Spinal cord (tissue), 10 donors: ENCODE measurements around the gene TPPP. TPM values are rescaled to one million over a fixed set of nuclear protein-coding genes. Genes with fewer than 3 reads are reported as not detected.
A peak's percentile ranks its signal among the peaks of the same experiment; 100 is the strongest.
"Not testable (repeated sequence)": the region's sequence is repeated elsewhere in the genome, so short reads cannot be mapped to it uniquely, and the experiment has no call there.

ENCODE experiments used
- DNase-seq, 6 donors: peaks; one replicate each; pipeline versions ENCODE4 v3.0.0 to v3.0.0-alpha.2; 2013 to 2015; ENCODE audit warnings: low spot score in 6 of 6, low read depth in 4 of 6
- H3K27ac ChIP-seq: one replicate; pipeline ENCODE4 v1.5.1; 2013; ENCODE audit warnings: low read depth, low read length, control low read depth
- H3K27me3 ChIP-seq: one replicate; pipeline ENCODE4 v1.6.1; 2013; ENCODE audit warnings: low read length; ENCODE audit not compliant: control insufficient read depth, insufficient read depth
- H3K36me3 ChIP-seq: one replicate; pipeline ENCODE4 v1.6.1; 2013; ENCODE audit warnings: low read length; ENCODE audit not compliant: control insufficient read depth, insufficient read depth
- H3K4me1 ChIP-seq: one replicate; pipeline ENCODE4 v1.6.1; 2013; ENCODE audit warnings: low read length; ENCODE audit not compliant: control insufficient read depth, insufficient read depth
- H3K4me3 ChIP-seq: one replicate; pipeline ENCODE4 v1.5.1; 2013; ENCODE audit warnings: low read depth, low read length, control low read depth
- H3K9me3 ChIP-seq: one replicate; pipeline ENCODE4 v1.6.1; 2013; ENCODE audit warnings: low read length; ENCODE audit not compliant: control insufficient read depth, insufficient read depth
- WGBS: methylation state at CpG from one replicate; pipeline ENCODE4 v1.1.5; 2013; ENCODE audit warnings: missing lambda C conversion rate; ENCODE audit not compliant: insufficient coverage; 5-methylcytosine and 5-hydroxymethylcytosine counted together
- polyA plus RNA-seq, 2 donors: library from polyadenylated mRNA; unstranded; fragments of 120-200 nt; gene quantifications; one replicate each; pipeline ENCODE4 v1.2.1, GENCODE V29; 2013; ENCODE audit not compliant: insufficient read length in 2 of 2
- total RNA-seq, 2 donors: library from RNA; depleted of rRNA in 1 of 2; stranded (reverse); fragments of 120-200 nt in 1 of 2; fragments of >200 nt in 1 of 2; gene quantifications; one replicate each; pipeline versions ENCODE4 v1.2.3 to v1.2.4, GENCODE V29; 2013 to 2014
- donor health status: healthy.

TPPP gene
- total and polyA plus RNA-seq, 4 donors: 17.4 to 64.0 (median 42.8) TPM

GRCh38 chr5:696191-696590 lies 3.0 kb upstream of the TPPP start:
- 93% methylated on average over 4 of the region's 8 CpGs for WGBS
- peaks cover 10% of the 10 kb centered on the region for H3K9me3 ChIP-seq

GRCh38 chr5:695475-695874 lies 2.3 kb upstream of the TPPP start:
- H3K9me3 ChIP-seq: peaks cover 10% of the 10 kb centered on the region
- H3K27me3 ChIP-seq: peaks cover 12% of the 10 kb centered on the region
- H3K4me3 ChIP-seq, H3K27ac ChIP-seq, DNase-seq, H3K36me3 ChIP-seq: not testable (repeated sequence)
- H3K4me1 ChIP-seq: peaks cover 17% of the 10 kb centered on the region
- no CpG with 5 or more reads among the region's 13 CpGs for WGBS

More at GRCh38 chr5:696191-696590, 3.0 kb upstream of the TPPP start:
- not testable (repeated sequence) for H3K36me3 ChIP-seq, DNase-seq, H3K27ac ChIP-seq, H3K4me3 ChIP-seq
- Histone ChIP-seq H3K27me3 (peaks cover 12% of the 10 kb centered on the region), H3K4me1 (peaks cover 17% of the 10 kb centered on the region)

- not testable (repeated sequence) for H3K4me3 ChIP-seq, H3K36me3 ChIP-seq, DNase-seq, H3K27ac ChIP-seq, H3K9me3 ChIP-seq
- WGBS: 0% methylated on average over 9 of the region's 22 CpGs
- peaks cover 17% of the 10 kb centered on the region for H3K4me1 ChIP-seq
- peaks cover 12% of the 10 kb centered on the region for H3K27me3 ChIP-seq
Observed at GRCh38 chr5:694042-694431, 885 bp upstream of the TPPP start.

GRCh38 chr5:692529-693041 lies 567 bp downstream of the TPPP start:
- under 1% methylated on average over 22 of the region's 41 CpGs for WGBS
- DNase-seq: peak in 2 of 6 donors; percentile 8 to 36
- H3K9me3 ChIP-seq, H3K36me3 ChIP-seq, H3K27ac ChIP-seq: not testable (repeated sequence)
- Histone ChIP-seq H3K4me1 (peaks cover 17% of the 10 kb centered on the region), H3K27me3 (peaks cover 12% of the 10 kb centered on the region), H3K4me3 (peak overlapping the region; percentile 41)

GRCh38 chr5:691817-692528 lies 1.2 kb downstream of the TPPP start:
- no peak for DNase-seq
- H3K4me3 ChIP-seq: peak overlapping the region; percentile 41
- H3K36me3 ChIP-seq: no peaks in the 10 kb centered on the region
- no peak overlapping the region for H3K27ac ChIP-seq
- H3K4me1 ChIP-seq: peaks cover 14% of the 10 kb centered on the region
- peaks cover 12% of the 10 kb centered on the region for H3K27me3 ChIP-seq
- H3K9me3 ChIP-seq: no peaks in the 10 kb centered on the region
- WGBS: no CpG with 5 or more reads among the region's 2 CpGs

- H3K27ac ChIP-seq, DNase-seq, H3K4me3 ChIP-seq, H3K36me3 ChIP-seq, H3K9me3 ChIP-seq: not testable (repeated sequence)
- WGBS: no CpG with 5 or more reads among the region's 23 CpGs
- Histone ChIP-seq H3K27me3 (peaks cover 12% of the 10 kb centered on the region), H3K4me1 (peaks cover 14% of the 10 kb centered on the region)
Observed at GRCh38 chr5:691049-691448, 2.1 kb downstream of the TPPP start.

GRCh38 chr5:690293-690692 lies 2.9 kb downstream of the TPPP start:
- H3K9me3 ChIP-seq, H3K27ac ChIP-seq, DNase-seq, H3K4me3 ChIP-seq, H3K36me3 ChIP-seq: not testable (repeated sequence)
- H3K4me1 ChIP-seq: peaks cover 14% of the 10 kb centered on the region
- no CpG with 5 or more reads among the region's 12 CpGs for WGBS
- peaks cover 12% of the 10 kb centered on the region for H3K27me3 ChIP-seq

GRCh38 chr5:688348-689010 lies 4.7 kb downstream of the TPPP start:
- not testable (repeated sequence) for H3K9me3 ChIP-seq, H3K4me3 ChIP-seq, H3K27ac ChIP-seq, H3K27me3 ChIP-seq, DNase-seq
- Histone ChIP-seq H3K36me3 (peaks cover 22% of the 10 kb centered on the region), H3K4me1 (peaks cover 22% of the 10 kb centered on the region)
- WGBS: 84% methylated on average over 18 of the region's 30 CpGs

- not testable (repeated sequence) for DNase-seq, H3K27me3 ChIP-seq, H3K4me3 ChIP-seq, H3K9me3 ChIP-seq, H3K27ac ChIP-seq
- Histone ChIP-seq H3K36me3 (peaks cover 28% of the 10 kb centered on the region), H3K4me1 (peaks cover 17% of the 10 kb centered on the region)
- 87% methylated on average over 8 of the region's 12 CpGs for WGBS
Observed at GRCh38 chr5:686936-687335, 6.2 kb downstream of the TPPP start.

GRCh38 chr5:686172-686523 lies 7.0 kb downstream of the TPPP start:
- 94% methylated on average over 5 of the region's 12 CpGs for WGBS
- not testable (repeated sequence) for H3K4me3 ChIP-seq, H3K27me3 ChIP-seq, DNase-seq, H3K27ac ChIP-seq, H3K9me3 ChIP-seq
- Histone ChIP-seq H3K4me1 (peaks cover 17% of the 10 kb centered on the region), H3K36me3 (peaks cover 30% of the 10 kb centered on the region)
